ENCODE data around the gene FGFRL1. TPM values are rescaled to one million over a fixed set of nuclear protein-coding genes. Genes with fewer than 3 reads are reported as not detected.
"Not testable (repeated sequence)": the region's sequence is repeated elsewhere in the genome, so short reads cannot be mapped to it uniquely, and the experiment has no call there.

The FGFRL1 gene
- polyA plus RNA-seq, 1 donor from 2014 or later, result 0.97 TPM

- Histone ChIP-seq H3K9me2 (ENCODE audit: insufficient read depth, low read length) (no peaks in the 10 kb centered on the region), H3K9ac (ENCODE audit: low read length) (no peak overlapping the region), H3K9me3 (ENCODE audit: low read length) (no peaks in the 10 kb centered on the region), H3K27me3 (ENCODE audit: insufficient read depth, low read depth, low read length) (no peaks in the 10 kb centered on the region), H3K4me3 (ENCODE audit: low read length) (no peak overlapping the region), H3K36me3 (ENCODE audit: insufficient read depth, low read length) (no peaks in the 10 kb centered on the region), H3K27ac (ENCODE audit: low read length) (no peak overlapping the region), H3K4me2 (ENCODE audit: low read length) (no peak overlapping the region), H4K20me1 (ENCODE audit: insufficient read depth) (no peaks in the 10 kb centered on the region), H3F3A (ENCODE audit: insufficient read depth, low read length, poor library complexity, severe bottlenecking) (no peaks in the 10 kb centered on the region), H2AFZ (ENCODE audit: low read depth, low read length) (no peak overlapping the region), H3K79me2 (replicated peaks; ENCODE audit: insufficient read depth, low read length) (no peaks in the 10 kb centered on the region)
- TF ChIP-seq EP300 (conservative IDR thresholded peaks at IDR 0.05; ENCODE audit: poor library complexity, severe bottlenecking) (no peak), POLR2AphosphoS5 (IDR thresholded peaks at IDR 0.05) (no peak), TAF1 (IDR thresholded peaks at IDR 0.05; ENCODE audit: low read depth) (no peak), SMC3 (conservative IDR thresholded peaks at IDR 0.05; ENCODE audit: poor library complexity) (no peak), MXI1 (conservative IDR thresholded peaks at IDR 0.05; ENCODE audit: poor library complexity, severe bottlenecking) (no peak), EZH2 (IDR thresholded peaks at IDR 0.05; ENCODE audit: borderline replicate concordance, insufficient read depth, low read length, poor library complexity, severe bottlenecking) (no peak), RAD21 (conservative IDR thresholded peaks at IDR 0.05) (no peak), REST (IDR thresholded peaks at IDR 0.05; ENCODE audit: borderline replicate concordance) (no peak)
Measured at GRCh38 chr4:1053080-1053661, 41.7 kb downstream of the FGFRL1 start.

GRCh38 chr4:1053891-1054290, 42.5 kb downstream of the FGFRL1 start:
- H3F3A ChIP-seq (ENCODE audit: insufficient read depth, low read length, poor library complexity, severe bottlenecking); H3K27ac ChIP-seq (ENCODE audit: low read length); H3K4me3 ChIP-seq (ENCODE audit: low read length); H3K4me2 ChIP-seq (ENCODE audit: low read length); H3K9ac ChIP-seq (ENCODE audit: low read length); H3K27me3 ChIP-seq (ENCODE audit: insufficient read depth, low read depth, low read length); H4K20me1 ChIP-seq (ENCODE audit: insufficient read depth); H3K9me3 ChIP-seq (ENCODE audit: low read length); H2AFZ ChIP-seq (ENCODE audit: low read depth, low read length); H3K79me2 ChIP-seq (replicated peaks; ENCODE audit: insufficient read depth, low read length); H3K9me2 ChIP-seq (ENCODE audit: insufficient read depth, low read length); H3K36me3 ChIP-seq (ENCODE audit: insufficient read depth, low read length): not testable (repeated sequence)

- not testable (repeated sequence) for H3K27me3 ChIP-seq (ENCODE audit: insufficient read depth, low read depth, low read length); H3K9me3 ChIP-seq (ENCODE audit: low read length); H3F3A ChIP-seq (ENCODE audit: insufficient read depth, low read length, poor library complexity, severe bottlenecking); H3K4me2 ChIP-seq (ENCODE audit: low read length); H3K9me2 ChIP-seq (ENCODE audit: insufficient read depth, low read length); H2AFZ ChIP-seq (ENCODE audit: low read depth, low read length); H3K79me2 ChIP-seq (replicated peaks; ENCODE audit: insufficient read depth, low read length); H3K4me3 ChIP-seq (ENCODE audit: low read length); H3K9ac ChIP-seq (ENCODE audit: low read length); H4K20me1 ChIP-seq (ENCODE audit: insufficient read depth); H3K27ac ChIP-seq (ENCODE audit: low read length); H3K36me3 ChIP-seq (ENCODE audit: insufficient read depth, low read length)
Measured at GRCh38 chr4:1054696-1055242, 43.3 kb downstream of the FGFRL1 start.

- H3K9me3 ChIP-seq (ENCODE audit: low read length); H3F3A ChIP-seq (ENCODE audit: insufficient read depth, low read length, poor library complexity, severe bottlenecking); H2AFZ ChIP-seq (ENCODE audit: low read depth, low read length); H3K9me2 ChIP-seq (ENCODE audit: insufficient read depth, low read length); H3K36me3 ChIP-seq (ENCODE audit: insufficient read depth, low read length); H3K27me3 ChIP-seq (ENCODE audit: insufficient read depth, low read depth, low read length); H3K4me2 ChIP-seq (ENCODE audit: low read length); H3K4me3 ChIP-seq (ENCODE audit: low read length); H3K27ac ChIP-seq (ENCODE audit: low read length); H3K79me2 ChIP-seq (replicated peaks; ENCODE audit: insufficient read depth, low read length); H4K20me1 ChIP-seq (ENCODE audit: insufficient read depth); H3K9ac ChIP-seq (ENCODE audit: low read length): not testable (repeated sequence)
Measured at GRCh38 chr4:1055243-1055701, 43.8 kb downstream of the FGFRL1 start.

Measured in neural cell (in vitro differentiated cells).